GM12878 (cell line): Measurements from ENCODE around the gene SEPTIN5.

ENCODE experiments used
- BCLAF1 ChIP-seq: fragments of 450-650 bp; IDR thresholded peaks from 2 replicates; pipeline ENCODE4 v1.6.1; 2017; ENCODE audit warnings: antibody characterized with exemption, mild to moderate bottlenecking, moderate library complexity
- BHLHE40 ChIP-seq, 2 experiments: fragments of 450-650 bp in 1 of 2; IDR thresholded peaks; 2 replicates each; pipeline ENCODE4 v1.6.1; 2011 to 2017; ENCODE audit warnings: low read depth in 2 of 2, borderline replicate concordance in 1 of 2, improper control_type of control experiment in 1 of 2, low read length in 1 of 2, mild to moderate bottlenecking in 1 of 2
- CEBPB ChIP-seq, 2 experiments: fragments of 150-350 bp in 1 of 2; IDR thresholded peaks; 2 replicates each; pipeline ENCODE4 v1.6.1; 2012 to 2014; ENCODE audit warnings: low read depth in 2 of 2, low read length in 2 of 2, borderline replicate concordance in 1 of 2, inconsistent platforms in 1 of 2
- CTCF ChIP-seq, 3 experiments: IDR thresholded peaks in 2 of 3; conservative IDR thresholded peaks in 1 of 3; 2 replicates each; pipeline ENCODE4 v1.5.1; 2011; ENCODE audit warnings: low read depth in 3 of 3, low read length in 3 of 3, mild to moderate bottlenecking in 3 of 3, control low read depth in 2 of 3, moderate library complexity in 2 of 3, inconsistent platforms in 1 of 3, mixed read lengths in 1 of 3; ENCODE audit not compliant: control insufficient read depth in 2 of 3, insufficient read depth in 1 of 3; ENCODE audit errors: extremely low read depth in 1 of 3
- EP300 ChIP-seq, 2 experiments: fragments of 150-350 bp in 1 of 2; IDR thresholded peaks; 2 replicates each; pipeline ENCODE4 v1.6.1; 2011 to 2012; ENCODE audit warnings: low read depth in 2 of 2, low read length in 2 of 2, borderline replicate concordance in 1 of 2, improper control_type of control experiment in 1 of 2, inconsistent platforms in 1 of 2; ENCODE audit not compliant: control insufficient read depth in 1 of 2
- ESRRA ChIP-seq: IDR thresholded peaks from 2 replicates; pipeline ENCODE4 v1.6.1; 2012; ENCODE audit warnings: mild to moderate bottlenecking, low read length, improper control_type of control experiment
- PBX3 ChIP-seq: IDR thresholded peaks from 2 replicates; pipeline ENCODE4 v1.6.1; 2011; ENCODE audit warnings: mild to moderate bottlenecking, low read depth, low read length, moderate library complexity; ENCODE audit not compliant: insufficient replicate concordance
- POLR2AphosphoS5 ChIP-seq: IDR thresholded peaks from 2 replicates; pipeline ENCODE4 v1.6.1; 2011; ENCODE audit warnings: mild to moderate bottlenecking, low read length, inconsistent platforms
- RAD21 ChIP-seq: IDR thresholded peaks from 2 replicates; pipeline ENCODE4 v1.6.1; 2011; ENCODE audit warnings: mild to moderate bottlenecking, low read depth, low read length, moderate library complexity; ENCODE audit not compliant: insufficient read depth
- REST ChIP-seq: IDR thresholded peaks from 2 replicates; pipeline ENCODE4 v1.6.1; 2012; ENCODE audit warnings: mild to moderate bottlenecking, low read depth, low read length
- RFX5 ChIP-seq: IDR thresholded peaks from 2 replicates; pipeline ENCODE4 v1.6.1; 2011; ENCODE audit warnings: low read depth, low read length, improper control_type of control experiment
- SIN3A ChIP-seq: IDR thresholded peaks from 2 replicates; pipeline ENCODE4 v1.6.1; 2012; ENCODE audit warnings: low read depth, low read length, improper control_type of control experiment
- SMAD1 ChIP-seq: fragments of 450-650 bp; IDR thresholded peaks from 2 replicates; pipeline ENCODE4 v1.6.1; 2018; ENCODE audit warnings: mild to moderate bottlenecking, low read depth; ENCODE audit not compliant: partially characterized antibody
- ZBTB4 ChIP-seq: fragments of 450-650 bp; formaldehyde crosslinking; IDR thresholded peaks from 2 replicates; pipeline ENCODE4 v1.4.0; 2022; ENCODE audit warnings: mild to moderate bottlenecking, moderate library complexity

- no peak for TF ChIP-seq SMAD1
- no peak for TF ChIP-seq POLR2AphosphoS5
- no peak for TF ChIP-seq CEBPB (IDR thresholded peaks at IDR 0.05; ENCODE audit: borderline replicate concordance in 1 of 2, low read depth in 2 of 2, low read length in 2 of 2)
- TF ChIP-seq ESRRA, result no peak
- no peak for TF ChIP-seq CTCF (IDR thresholded peaks at IDR 0.05 in 2 of 3, conservative IDR thresholded peaks at IDR 0.05 in 1 of 3; ENCODE audit: control insufficient read depth in 2 of 3, extremely low read depth in 1 of 3, insufficient read depth in 1 of 3, low read depth in 3 of 3, low read length in 3 of 3)
- TF ChIP-seq RFX5, result no peak
- no peak for TF ChIP-seq RAD21
- no peak for TF ChIP-seq ZBTB4 (CRISPR knock-in tag)
- no peak for TF ChIP-seq SIN3A
- TF ChIP-seq BCLAF1, result no peak
- no peak for TF ChIP-seq PBX3
- TF ChIP-seq EP300 (IDR thresholded peaks at IDR 0.05; ENCODE audit: borderline replicate concordance in 1 of 2, control insufficient read depth in 1 of 2, low read depth in 2 of 2, low read length in 2 of 2), result no peak
- no peak for TF ChIP-seq BHLHE40 (IDR thresholded peaks at IDR 0.05; ENCODE audit: borderline replicate concordance in 1 of 2, low read depth in 2 of 2, low read length in 1 of 2)
- no peak for TF ChIP-seq REST
Observed at GRCh38 chr22:19746726-19747125, 32.4 kb downstream of the SEPTIN5 start.
